Activated CD4-positive, alpha-beta T cell treated with anti-CD3 and anti-CD28 coated beads, Interleukin-2, amount 50 U/mL, for 48 hours (primary cell): ENCODE data around the gene PIEZO2.
"Not testable (repeated sequence)": the region's sequence is repeated elsewhere in the genome, so short reads cannot be mapped to it uniquely, and the experiment has no call there.

Experiments
- DNase-seq, 2 experiments: peaks; one replicate each; pipeline ENCODE4 v3.0.0-alpha.2; 2020

The PIEZO2 gene

DNA sequence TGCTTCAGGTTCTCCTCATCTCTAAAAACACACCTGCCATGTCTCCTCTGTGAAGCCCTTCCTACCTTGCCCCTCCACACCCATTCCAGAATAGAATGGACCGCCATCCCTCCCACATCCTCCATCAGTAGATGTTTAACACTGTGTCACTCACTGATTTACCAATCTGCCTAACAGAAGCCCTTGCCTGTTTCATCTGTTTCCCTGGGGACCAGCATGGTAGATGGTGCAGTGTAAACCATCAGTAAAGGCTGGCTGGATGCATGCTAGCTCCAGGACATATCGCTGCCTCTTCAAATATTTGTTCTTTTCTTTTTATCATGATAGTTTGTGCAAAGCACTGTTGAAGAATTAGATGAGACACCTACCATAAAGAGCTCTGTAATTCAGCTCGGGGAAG lies 271.4 kb downstream of the PIEZO2 start:
- no peak for DNase-seq

DNA sequence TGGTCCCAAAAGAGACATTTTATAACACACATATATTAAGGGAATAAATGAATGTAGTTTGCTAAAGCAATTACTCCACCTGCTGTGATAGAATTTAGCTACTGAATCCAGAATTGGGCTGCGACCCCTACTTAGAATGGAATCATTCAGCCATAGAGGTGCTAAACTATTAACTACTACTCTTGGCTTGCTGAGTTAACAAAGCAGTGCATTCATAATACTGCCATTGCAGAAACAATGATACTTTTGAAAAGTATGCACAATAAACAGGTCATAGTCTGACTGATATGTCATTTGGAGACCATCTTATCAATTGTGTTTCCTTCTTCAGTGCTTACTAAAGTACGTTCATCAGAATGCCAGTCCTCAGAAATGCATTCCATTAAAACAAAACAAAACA lies 273.6 kb downstream of the PIEZO2 start:
- DNase-seq = no peak

GRCh38 chr18:10872304-10872703 lies 277.1 kb downstream of the PIEZO2 start:
- DNase-seq = no peak

DNA sequence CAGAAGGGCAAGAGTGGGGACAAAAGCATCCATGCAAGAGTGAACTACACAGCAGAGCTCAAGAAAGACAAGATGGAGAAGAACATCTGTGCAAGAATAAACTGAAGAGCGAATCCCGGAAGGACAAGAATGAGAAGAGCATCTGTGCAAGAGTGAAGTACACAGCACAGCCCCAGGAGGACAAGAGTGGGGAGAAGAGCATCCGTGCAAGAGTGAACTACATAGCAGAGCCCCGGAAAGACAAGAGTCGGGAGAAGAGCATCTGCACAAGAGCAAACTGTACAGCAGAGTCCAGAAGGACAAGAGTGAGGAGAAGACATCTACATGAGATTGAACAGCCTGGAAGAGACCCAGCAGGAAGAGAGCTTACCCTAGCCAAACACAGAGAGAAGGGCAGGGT lies 284.6 kb downstream of the PIEZO2 start:
- DNase-seq = no peak

DNA sequence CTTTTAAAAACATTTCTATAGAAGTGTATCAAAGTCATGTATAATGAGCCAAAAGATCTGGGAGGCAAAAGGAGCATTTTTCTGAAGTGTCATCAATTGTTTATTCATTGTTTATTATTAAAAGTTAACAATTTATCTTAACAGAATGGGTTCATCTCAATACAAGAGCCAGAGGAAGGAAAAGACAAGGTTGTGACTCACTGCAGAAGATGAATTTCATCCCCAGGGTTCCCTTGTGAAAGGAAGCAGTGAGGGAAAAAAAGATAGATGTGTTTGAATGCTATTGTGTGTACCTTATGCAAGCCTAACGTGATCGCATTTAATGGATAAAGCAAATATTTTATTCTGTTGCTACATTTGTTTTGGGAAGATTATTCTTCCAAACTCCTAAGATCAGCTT lies 286.3 kb downstream of the PIEZO2 start:
- no peak for DNase-seq

- DNase-seq = no peak
Observed at GRCh38 chr18:10860928-10861327, 288.4 kb downstream of the PIEZO2 start.

DNA sequence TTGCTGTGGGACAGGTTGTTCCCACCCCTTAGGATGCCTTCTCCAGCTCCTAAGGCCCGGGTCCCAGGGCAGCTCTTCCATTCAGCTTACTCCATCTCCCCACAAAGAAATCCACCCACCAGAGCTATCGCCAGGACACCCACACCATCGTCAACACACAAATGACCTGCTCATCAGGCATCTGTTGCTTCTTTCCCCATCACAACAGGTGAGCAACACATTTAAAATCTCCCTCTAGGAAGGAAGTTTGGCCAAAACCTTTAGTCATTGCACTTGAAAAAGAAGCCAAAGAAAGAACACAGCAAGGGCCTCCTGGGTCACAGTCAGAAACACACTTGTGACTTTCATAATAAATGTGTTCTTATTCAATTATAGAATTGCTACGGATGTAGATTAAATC lies 289.0 kb downstream of the PIEZO2 start:
- no peak for DNase-seq

- no peak for DNase-seq
Observed at GRCh38 chr18:10858477-10858876, 290.9 kb downstream of the PIEZO2 start.

DNA sequence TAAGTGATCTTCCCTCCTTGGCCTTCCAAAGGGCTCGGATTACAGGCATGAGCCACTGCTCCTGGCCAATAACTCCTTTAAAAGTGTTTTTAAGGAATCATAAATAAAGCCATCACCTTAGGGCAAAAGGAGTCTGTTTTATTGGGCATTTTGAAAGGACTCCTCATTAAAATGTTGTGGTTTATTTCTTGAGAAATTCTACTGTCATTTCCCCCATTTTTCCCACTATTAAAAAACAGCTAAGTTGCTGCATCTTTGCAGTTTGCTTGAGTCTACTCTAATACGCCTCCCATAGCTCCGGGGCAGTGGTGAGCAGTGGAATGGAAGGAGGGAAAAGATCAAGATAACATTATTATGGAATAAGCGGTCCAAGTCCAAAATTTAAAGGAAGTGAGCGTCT lies 293.2 kb downstream of the PIEZO2 start:
- DNase-seq = no peak

GRCh38 chr18:10852385-10853303 lies 296.7 kb downstream of the PIEZO2 start:
- DNase-seq = no peak

DNA sequence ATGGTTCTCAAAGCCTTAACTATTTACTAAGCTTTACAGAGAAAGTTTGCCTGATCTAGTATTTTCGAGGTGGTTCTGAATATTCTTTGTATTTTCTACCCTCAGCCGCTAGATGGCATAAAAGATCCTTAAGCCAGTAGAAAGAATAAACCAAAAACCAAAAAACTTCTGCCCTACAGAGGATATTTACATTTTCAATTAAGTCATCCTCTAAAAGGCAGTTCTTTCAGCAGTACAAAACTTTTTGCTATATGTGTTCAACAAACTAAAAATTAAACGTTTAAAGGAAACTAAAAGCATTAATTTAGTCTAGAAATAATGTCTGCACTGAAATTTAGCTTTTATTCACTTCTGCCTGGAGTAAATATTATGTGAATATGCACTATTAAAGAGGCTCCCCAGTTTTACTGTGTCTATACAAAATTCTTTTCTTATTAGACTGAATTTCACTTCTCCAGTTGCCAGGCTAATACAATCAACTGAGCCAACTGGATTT lies 297.5 kb downstream of the PIEZO2 start:
- no peak for DNase-seq

- DNase-seq = no peak
Observed at GRCh38 chr18:10850840-10851239, 298.5 kb downstream of the PIEZO2 start.

DNA sequence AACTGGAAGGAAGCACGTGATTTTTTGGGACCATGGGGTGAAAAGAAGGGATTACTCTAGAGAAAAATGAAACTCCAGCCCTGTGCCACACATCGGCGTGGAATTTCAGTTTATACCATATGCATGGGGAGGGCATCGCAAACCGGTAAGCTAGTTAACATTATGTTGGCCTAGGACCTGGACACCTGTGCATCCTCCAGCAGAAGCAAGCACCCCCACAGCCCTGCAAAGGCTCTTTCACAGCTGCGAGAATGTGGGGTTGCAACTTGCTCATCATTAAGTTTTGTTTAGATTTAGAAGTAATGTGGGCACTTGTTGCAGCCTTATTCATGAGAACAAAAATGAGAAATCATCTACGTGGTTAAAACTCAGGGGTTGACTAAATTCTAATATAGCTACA lies 299.2 kb downstream of the PIEZO2 start:
- DNase-seq = no peak

DNA sequence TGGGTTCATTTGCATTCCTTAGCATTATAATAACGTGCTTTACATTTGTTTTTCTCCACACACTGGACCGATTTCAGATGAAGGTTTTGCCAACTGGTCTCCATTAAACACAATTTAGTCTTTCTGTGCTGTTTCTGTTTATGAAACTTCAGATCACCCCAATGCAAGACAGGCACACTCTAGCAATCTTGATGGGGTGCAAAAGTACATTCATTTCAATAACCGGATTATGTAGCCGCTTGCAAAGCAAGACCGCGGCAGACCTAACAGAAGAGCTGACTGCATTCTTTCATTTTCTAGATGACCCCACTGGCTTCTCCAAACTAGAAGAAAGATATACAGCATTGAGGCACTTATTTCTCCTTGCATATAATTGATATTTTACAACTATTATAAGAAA lies 301.5 kb downstream of the PIEZO2 start:
- no peak for DNase-seq

DNA sequence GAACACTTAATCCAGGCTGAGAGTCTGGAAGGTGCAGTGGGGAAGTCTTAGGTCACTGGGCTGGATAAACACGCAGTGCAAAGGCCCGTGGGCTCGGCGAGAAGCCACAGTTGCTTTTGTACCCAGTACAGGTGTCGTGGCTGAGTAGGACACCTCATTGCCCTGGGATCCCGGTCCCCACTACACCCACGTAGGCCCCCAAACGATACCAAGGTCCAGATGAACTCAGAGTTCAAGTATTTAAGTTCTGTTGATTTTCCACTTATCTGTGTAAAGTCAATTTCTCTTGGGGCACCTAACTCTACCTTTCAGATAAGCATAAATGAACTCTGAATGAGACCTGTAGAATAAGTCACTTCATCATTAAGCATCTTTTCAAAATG lies 302.0 kb downstream of the PIEZO2 start:
- DNase-seq = no peak

GRCh38 chr18:10846657-10847407 lies 302.5 kb downstream of the PIEZO2 start:
- no peak for DNase-seq

DNA sequence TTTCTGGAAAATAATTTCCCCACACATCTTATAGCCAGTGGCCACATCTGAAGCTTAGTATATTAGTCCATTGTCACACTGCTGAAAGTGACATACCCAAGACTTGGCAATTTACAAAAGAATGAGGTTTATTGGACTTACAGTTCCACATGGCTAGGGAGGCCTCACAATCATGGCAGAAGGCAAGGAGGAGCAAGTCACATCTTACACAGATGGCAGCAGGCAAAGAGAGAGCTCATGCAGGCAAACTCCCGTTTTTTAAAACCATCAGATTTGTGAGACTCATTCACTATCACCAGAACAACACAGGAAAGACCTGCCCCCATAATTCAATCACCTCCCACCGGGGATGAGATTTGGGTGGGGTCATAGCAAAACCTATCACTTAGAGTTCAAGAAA lies 303.3 kb downstream of the PIEZO2 start:
- not testable (repeated sequence) for DNase-seq

GRCh38 chr18:10843565-10843964 lies 305.8 kb downstream of the PIEZO2 start:
- DNase-seq = no peak

DNA sequence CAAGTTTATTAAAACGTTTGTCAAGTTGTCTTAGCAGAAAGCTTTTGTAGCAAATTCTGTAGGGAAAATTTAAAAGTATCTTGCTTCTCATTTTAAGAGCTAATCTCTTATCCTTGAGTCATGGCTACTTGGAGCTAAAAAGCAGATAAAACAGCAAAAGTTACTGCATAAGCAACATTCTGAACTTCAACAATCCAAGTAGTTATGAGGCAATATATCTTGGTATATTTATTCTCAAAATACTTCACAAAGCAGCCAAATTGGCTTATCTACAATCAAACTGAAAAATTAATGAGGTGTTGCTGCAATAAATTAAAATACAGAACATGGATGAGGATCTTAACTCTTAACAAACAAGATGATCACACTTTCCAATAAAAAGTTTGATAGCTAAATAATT lies 306.5 kb downstream of the PIEZO2 start:
- no peak for DNase-seq

- DNase-seq = no peak
Observed at GRCh38 chr18:10842371-10842770, 307.0 kb downstream of the PIEZO2 start.

- no peak for DNase-seq
Observed at GRCh38 chr18:10841203-10841602, 308.2 kb downstream of the PIEZO2 start.

DNA sequence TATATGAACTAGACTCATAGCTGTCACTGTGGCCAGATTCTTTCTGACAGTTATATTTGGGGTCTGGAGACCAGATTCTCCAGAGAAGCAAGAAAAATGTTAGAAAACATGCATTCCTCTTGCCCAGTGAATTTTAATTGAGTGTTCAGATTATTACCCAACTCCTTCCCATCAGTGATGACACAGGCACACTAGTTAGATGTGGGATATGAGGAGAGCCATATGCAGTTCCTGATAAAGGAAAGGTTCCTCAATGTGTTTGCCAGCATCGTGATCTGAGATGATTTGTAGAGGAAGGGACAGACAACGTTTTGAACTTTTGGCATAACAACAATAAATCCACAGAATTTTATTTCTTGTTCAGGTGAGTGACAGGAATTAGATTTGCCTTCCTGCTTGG lies 308.6 kb downstream of the PIEZO2 start:
- no peak for DNase-seq

DNA sequence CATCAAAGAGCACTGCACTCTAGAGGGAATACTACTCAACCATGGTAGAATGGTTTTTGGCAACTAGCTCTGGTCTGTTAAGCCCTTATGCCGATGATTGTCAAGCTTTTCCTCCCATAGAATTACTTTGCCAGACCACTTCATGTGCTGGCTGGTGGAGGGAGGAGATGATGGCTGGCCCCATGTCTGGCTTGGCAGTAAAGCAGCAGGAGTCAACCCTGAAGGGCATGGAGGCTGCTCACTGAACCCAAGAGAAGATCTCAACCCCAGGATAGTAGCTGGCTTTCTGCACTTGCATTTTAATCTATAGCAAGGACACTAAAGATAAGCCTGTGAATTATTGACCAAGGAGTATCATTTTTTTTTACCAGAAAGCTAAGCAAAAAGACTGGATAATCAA lies 309.9 kb downstream of the PIEZO2 start:
- DNase-seq = no peak

DNA sequence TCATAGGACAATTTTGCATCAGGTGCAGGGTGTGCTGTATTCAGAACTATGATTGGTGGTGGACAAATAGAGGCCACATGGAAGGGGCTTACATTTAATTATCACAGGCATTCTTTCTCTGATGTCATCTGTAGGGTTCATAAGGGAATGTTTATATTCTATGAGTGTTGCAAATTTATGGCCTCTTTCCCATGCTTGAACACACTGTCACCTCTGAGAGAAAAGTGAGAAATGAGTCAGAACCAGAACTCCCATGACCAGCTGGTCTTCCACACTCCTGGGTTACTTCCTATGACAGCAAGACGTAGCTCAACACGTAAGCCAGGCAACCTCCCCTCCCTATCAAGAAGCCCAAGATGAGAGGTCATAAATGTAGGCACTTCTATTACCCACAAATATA lies 310.8 kb downstream of the PIEZO2 start:
- no peak for DNase-seq
